K562 (cell line): ENCODE data around the gene SARS1. TPM values are rescaled to one million over a fixed set of nuclear protein-coding genes. Genes with fewer than 3 reads are reported as not detected.

ENCODE experiments used
- CEBPB ChIP-seq: fragments of 450-650 bp; IDR thresholded peaks from 2 replicates; pipeline ENCODE4 v1.6.1; 2016; ENCODE audit warnings: missing genetic modification characterization, missing compliant biosample characterization
- COPS2 ChIP-seq: fragments of 450-650 bp; conservative IDR thresholded peaks from 2 replicates; pipeline ENCODE4 v1.6.1; 2016; ENCODE audit warnings: mild to moderate bottlenecking, moderate library complexity
- CXXC5 ChIP-seq: fragments of 250-450 bp; sonication (Bioruptor Pico); IDR thresholded peaks from 2 replicates; pipeline ENCODE4 v1.8.0; 2022; ENCODE audit warnings: inconsistent platforms, mild to moderate bottlenecking, moderate library complexity
- ETV6 ChIP-seq, 3 experiments: fragments of 150-350 bp in 1 of 3; sonication (generic) in 1 of 3; formaldehyde crosslinking in 1 of 3; IDR thresholded peaks; 2 replicates each; pipeline versions ENCODE4 v1.6.1 to v1.8.0; 2014 to 2022; ENCODE audit warnings: borderline replicate concordance in 2 of 3, low read depth in 2 of 3, antibody characterized with exemption in 1 of 3, low read length in 1 of 3, mild to moderate bottlenecking in 1 of 3, missing genetic modification reagents in 1 of 3
- FOS ChIP-seq: IDR thresholded peaks from 3 replicates; pipeline ENCODE4 v1.6.1; 2011; ENCODE audit not compliant: insufficient read length; ENCODE audit errors: extremely low read depth
- FUS ChIP-seq: fragments of 200-400 bp; formaldehyde crosslinking; optimal IDR thresholded peaks from 2 replicates; pipeline ENCODE3; 2017; ENCODE audit warnings: low read depth, low read length
- ILK ChIP-seq: fragments of 450-650 bp; IDR thresholded peaks from 2 replicates; pipeline ENCODE4 v1.6.1; 2016; ENCODE audit warnings: missing genetic modification characterization, low read depth, mild to moderate bottlenecking, missing compliant biosample characterization, moderate library complexity, borderline replicate concordance
- MED1 ChIP-seq: sonication (generic); formaldehyde crosslinking; IDR thresholded peaks from 2 replicates; pipeline ENCODE4 v1.8.1; 2023; ENCODE audit warnings: missing genetic modification reagents, borderline replicate concordance
- MTA1 ChIP-seq: fragments of 450-650 bp; IDR thresholded peaks from 2 replicates; pipeline ENCODE4 v1.6.1; 2017; ENCODE audit warnings: borderline replicate concordance
- MYBL2 ChIP-seq, 2 experiments: fragments of 450-650 bp in 1 of 2; sonication (generic) in 1 of 2; formaldehyde crosslinking in 1 of 2; IDR thresholded peaks; 2 replicates each; pipeline versions ENCODE4 v1.6.1 to v1.8.1; 2017 to 2022; ENCODE audit warnings: borderline replicate concordance in 1 of 2, inconsistent platforms in 1 of 2, low read depth in 1 of 2, mild to moderate bottlenecking in 1 of 2, missing genetic modification reagents in 1 of 2, moderate library complexity in 1 of 2
- RFX5 ChIP-seq: IDR thresholded peaks from 2 replicates; pipeline ENCODE4 v1.6.1; 2011; ENCODE audit warnings: low read depth, mild to moderate bottlenecking, improper control_type of control experiment, low read length
- RNF219 ChIP-seq: fragments of 250-450 bp; sonication (Bioruptor Pico); IDR thresholded peaks from 2 replicates; pipeline ENCODE4 v1.5.0; 2022; ENCODE audit warnings: mild to moderate bottlenecking
- SIX5 ChIP-seq, 2 experiments: IDR thresholded peaks; 2 replicates each; pipeline ENCODE4 v1.6.1; 2011; ENCODE audit warnings: low read length in 2 of 2, borderline replicate concordance in 1 of 2, low read depth in 1 of 2, mild to moderate bottlenecking in 1 of 2, moderate library complexity in 1 of 2; ENCODE audit not compliant: insufficient read depth in 1 of 2
- SMAD4 ChIP-seq: fragments of 250-450 bp; sonication (Bioruptor Pico); conservative IDR thresholded peaks from 2 replicates; pipeline ENCODE4 v1.8.0; 2021; ENCODE audit warnings: inconsistent platforms, mild to moderate bottlenecking, moderate library complexity
- SMARCA4 ChIP-seq: fragments of 450-650 bp; IDR thresholded peaks from 2 replicates; pipeline ENCODE4 v1.6.1; 2016
- SNIP1 ChIP-seq: fragments of 450-650 bp; IDR thresholded peaks from 2 replicates; pipeline ENCODE4 v1.7.1; 2017; ENCODE audit warnings: low read depth, mild to moderate bottlenecking
- SREBF1 ChIP-seq: fragments of 150-350 bp; IDR thresholded peaks from 2 replicates; pipeline ENCODE4 v1.6.1; 2014; ENCODE audit warnings: antibody characterized with exemption, low read depth, low read length, borderline replicate concordance
- TBL1XR1 ChIP-seq, 2 experiments: IDR thresholded peaks; 2 replicates each; pipeline ENCODE4 v1.6.1; 2012; ENCODE audit warnings: improper control_type of control experiment in 2 of 2, low read length in 2 of 2, mild to moderate bottlenecking in 1 of 2
- TCF15 ChIP-seq: fragments of 250-450 bp; sonication (Bioruptor Pico); IDR thresholded peaks from 2 replicates; pipeline ENCODE4 v1.8.0; 2022; ENCODE audit warnings: moderate library complexity, mild to moderate bottlenecking, inconsistent platforms
- ZBTB1 ChIP-seq: sonication (generic); formaldehyde crosslinking; IDR thresholded peaks from 2 replicates; pipeline ENCODE4 v1.8.1; 2023; ENCODE audit warnings: missing genetic modification reagents, low read depth, mild to moderate bottlenecking, borderline replicate concordance
- ZKSCAN3 ChIP-seq: fragments of 250-450 bp; sonication (Bioruptor Pico); IDR thresholded peaks from 2 replicates; pipeline ENCODE4 v1.4.0; 2020
- ZNF197 ChIP-seq: fragments of 200-800 bp; sonication (Bioruptor generic); IDR thresholded peaks from 2 replicates; pipeline ENCODE4 v1.6.1; 2016; ENCODE audit warnings: low read depth, missing genetic modification characterization, missing compliant biosample characterization
- ZNF589 ChIP-seq: fragments of 200-800 bp; sonication (Bioruptor generic); IDR thresholded peaks from 2 replicates; pipeline ENCODE4 v1.6.1; 2016; ENCODE audit warnings: low read depth, missing genetic modification characterization, missing compliant biosample characterization
- polyA plus RNA-seq, 8 experiments: library from polyadenylated mRNA; depleted of rRNA in 4 of 8; stranded (reverse) in 5 of 8; unstranded in 3 of 8; fragments of >200 nt; fragmentation: Nextera tagmentation in 2 of 8; fragmentation: Illumina TruSeq in 1 of 8; extraction: Ambion mirVana in 2 of 8; extraction: Trizol in 1 of 8; gene quantifications; 2 replicates each; pipeline versions ENCODE4 v1.2.1 to v1.2.3, GENCODE V29; 2011 to 2014; ENCODE audit warnings: inconsistent platforms in 1 of 8, missing spikeins in 1 of 8
- total RNA-seq, 7 experiments: library from RNA; depleted of rRNA in 6 of 7; stranded (reverse); fragments of >200 nt in 6 of 7; fragmentation: Illumina TruSeq in 2 of 7; extraction: Trizol in 2 of 7; gene quantifications; 2 replicates each; pipeline versions ENCODE4 v1.2.1 to v1.2.3, GENCODE V29; 2011 to 2021; ENCODE audit warnings: low replicate concordance in 1 of 7
- TF ChIP-seq, protein P1 (sequence below): fragments of 250-450 bp; sonication (Bioruptor Pico); IDR thresholded peaks from 2 replicates; pipeline ENCODE4 v1.8.0; 2021; ENCODE audit warnings: borderline replicate concordance, mild to moderate bottlenecking, moderate library complexity; ENCODE audit not compliant: poor library complexity, severe bottlenecking

Gene SARS1
- total and polyA plus RNA-seq, 9 of the 15 experiments (the other 6 are each of a cell fraction or from before 2014, with no cell fraction given): 221 to 623 (median 254) TPM

GRCh38 chr1:109181085-109181806, 32.5 kb upstream of the SARS1 start (continued):
- TF ChIP-seq, protein P1, sequence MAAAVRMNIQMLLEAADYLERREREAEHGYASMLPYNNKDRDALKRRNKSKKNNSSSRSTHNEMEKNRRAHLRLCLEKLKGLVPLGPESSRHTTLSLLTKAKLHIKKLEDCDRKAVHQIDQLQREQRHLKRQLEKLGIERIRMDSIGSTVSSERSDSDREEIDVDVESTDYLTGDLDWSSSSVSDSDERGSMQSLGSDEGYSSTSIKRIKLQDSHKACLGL: no peak
- no peak for TF ChIP-seq COPS2
- no peak for TF ChIP-seq RFX5
- TF ChIP-seq SREBF1: no peak
- no peak for TF ChIP-seq ZNF589
- TF ChIP-seq ETV6 (IDR thresholded peaks at IDR 0.05; ENCODE audit: borderline replicate concordance in 1 of 2, low read depth in 2 of 2, low read length in 1 of 2): no peak
- no peak for TF ChIP-seq ETV6 (CRISPR knock-in tag; IDR thresholded peaks at IDR 0.05; ENCODE audit: borderline replicate concordance)
- no peak for TF ChIP-seq MTA1
- no peak for TF ChIP-seq SNIP1
- TF ChIP-seq FOS: no peak
- no peak for TF ChIP-seq ZKSCAN3 (CRISPR knock-in tag)
- TF ChIP-seq SMAD4: no peak
- no peak for TF ChIP-seq ILK (tag)
- no peak for TF ChIP-seq ZNF197 (CRISPR knock-in tag)
- TF ChIP-seq TBL1XR1 (IDR thresholded peaks at IDR 0.05; ENCODE audit: low read length in 2 of 2): peak; percentile 55 to 59; a peak in 2 of 4 replicates
- TF ChIP-seq RNF219 (CRISPR knock-in tag): no peak
- no peak for TF ChIP-seq MED1 (CRISPR knock-in tag)
- TF ChIP-seq MYBL2 (IDR thresholded peaks at IDR 0.05; ENCODE audit: low read depth): no peak
- no peak for TF ChIP-seq MYBL2 (CRISPR knock-in tag; IDR thresholded peaks at IDR 0.05; ENCODE audit: borderline replicate concordance)
- no peak for TF ChIP-seq SIX5 (IDR thresholded peaks at IDR 0.05; ENCODE audit: borderline replicate concordance in 1 of 2, insufficient read depth in 1 of 2, low read depth in 1 of 2, low read length in 2 of 2)
- peak; percentile 31; the same call in 1 of the 2 replicates for TF ChIP-seq SMARCA4
- no peak for TF ChIP-seq ZBTB1 (CRISPR knock-in tag)
- 0 out of 2 replicates have a peak, but pooled peaks have one; percentile 19 for TF ChIP-seq CEBPB (tag)
- TF ChIP-seq CXXC5 (CRISPR knock-in tag): no peak
- no peak for TF ChIP-seq FUS
- TF ChIP-seq TCF15 (CRISPR knock-in tag): no peak
